Measurements from ENCODE around the gene CPLX1.

DNA sequence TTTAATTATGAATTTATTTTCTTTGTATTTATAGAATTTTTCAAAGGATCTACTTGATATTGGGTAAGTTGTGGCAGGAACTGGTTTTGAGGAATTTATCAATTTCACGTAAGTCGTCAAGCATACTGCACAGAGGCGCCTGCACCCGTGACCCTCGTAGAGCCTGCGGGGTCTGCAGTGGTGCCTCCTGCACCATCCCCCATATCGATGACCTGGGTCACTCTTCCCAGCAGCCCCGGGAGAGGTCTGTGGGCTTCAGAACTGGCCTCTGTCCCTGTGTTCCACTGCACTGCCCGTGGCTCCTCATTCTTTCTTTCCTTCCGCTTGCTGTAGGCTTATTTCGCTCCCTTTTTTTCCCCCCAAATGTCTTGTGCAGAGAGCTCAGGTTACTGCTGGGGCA is 31.5 kb upstream of the CPLX1 start:
- TF ChIP-seq HDGF (IDR thresholded peaks at IDR 0.05; ENCODE audit: borderline replicate concordance), result no peak
- no peak for TF ChIP-seq BHLHE40 (IDR thresholded peaks at IDR 0.05; ENCODE audit: borderline replicate concordance)
- TF ChIP-seq FOXM1 (IDR thresholded peaks at IDR 0.05; ENCODE audit: borderline replicate concordance), result no peak
- no peak for TF ChIP-seq ELF4 (IDR thresholded peaks at IDR 0.05)
- no peak for TF ChIP-seq SP1 (IDR thresholded peaks at IDR 0.05)

Measured in HEK293T (cell line).